Activated T-cell treated with anti-CD3 and anti-CD28 coated beads, Interleukin-2, amount 50 U/mL, for 72 hours (primary cell): ENCODE results near the gene FUZ. TPM values are rescaled to one million over a fixed set of nuclear protein-coding genes. Genes with fewer than 3 reads are reported as not detected.

Source experiments
- ATAC-seq, 2 donors: fragments of 150-1000 bp; cut with Tn5 transposase; replicated peaks in 1 of 2; 2 replicates each; pipeline ENCODE4 v1.10.0; 2021; ENCODE audit warnings: moderate library complexity in 2 of 2, mild to moderate bottlenecking in 1 of 2
- DNase-seq, 2 donors: peaks; one replicate each; pipeline ENCODE4 v3.0.0; 2021 to 2022; ENCODE audit warnings: mixed read lengths in 1 of 2
- H3K27ac Mint-ChIP-seq: one replicate; pipeline ENCODE4 v1.8.0; 2022; ENCODE audit warnings: mild to moderate bottlenecking, moderate library complexity, mixed read lengths
- H3K27me3 Mint-ChIP-seq: one replicate; pipeline ENCODE4 v1.8.0; 2022; ENCODE audit warnings: low read depth, mixed read lengths
- H3K36me3 Mint-ChIP-seq, 2 donors: one replicate each; pipeline ENCODE4 v1.8.0; 2022; ENCODE audit warnings: mixed read lengths in 2 of 2, mild to moderate bottlenecking in 1 of 2; ENCODE audit not compliant: insufficient read depth in 2 of 2
- H3K4me1 Mint-ChIP-seq: one replicate; pipeline ENCODE4 v1.8.0; 2022; ENCODE audit warnings: low read depth, mixed read lengths
- H3K4me3 Mint-ChIP-seq, 2 donors: one replicate each; pipeline ENCODE4 v1.8.0; 2022; ENCODE audit warnings: mild to moderate bottlenecking in 2 of 2, mixed read lengths in 2 of 2, moderate library complexity in 2 of 2
- H3K9me3 Mint-ChIP-seq, 2 donors: one replicate each; pipeline ENCODE4 v1.8.0; 2022; ENCODE audit warnings: mixed read lengths in 2 of 2
- total RNA-seq, 2 donors: library from RNA; stranded (reverse); gene quantifications; one replicate each; pipeline ENCODE4 v1.2.3, GENCODE V29; 2022

The FUZ gene
- total RNA-seq, 2 donors from 2014 or later = 24.7 to 37.3 TPM

DNA sequence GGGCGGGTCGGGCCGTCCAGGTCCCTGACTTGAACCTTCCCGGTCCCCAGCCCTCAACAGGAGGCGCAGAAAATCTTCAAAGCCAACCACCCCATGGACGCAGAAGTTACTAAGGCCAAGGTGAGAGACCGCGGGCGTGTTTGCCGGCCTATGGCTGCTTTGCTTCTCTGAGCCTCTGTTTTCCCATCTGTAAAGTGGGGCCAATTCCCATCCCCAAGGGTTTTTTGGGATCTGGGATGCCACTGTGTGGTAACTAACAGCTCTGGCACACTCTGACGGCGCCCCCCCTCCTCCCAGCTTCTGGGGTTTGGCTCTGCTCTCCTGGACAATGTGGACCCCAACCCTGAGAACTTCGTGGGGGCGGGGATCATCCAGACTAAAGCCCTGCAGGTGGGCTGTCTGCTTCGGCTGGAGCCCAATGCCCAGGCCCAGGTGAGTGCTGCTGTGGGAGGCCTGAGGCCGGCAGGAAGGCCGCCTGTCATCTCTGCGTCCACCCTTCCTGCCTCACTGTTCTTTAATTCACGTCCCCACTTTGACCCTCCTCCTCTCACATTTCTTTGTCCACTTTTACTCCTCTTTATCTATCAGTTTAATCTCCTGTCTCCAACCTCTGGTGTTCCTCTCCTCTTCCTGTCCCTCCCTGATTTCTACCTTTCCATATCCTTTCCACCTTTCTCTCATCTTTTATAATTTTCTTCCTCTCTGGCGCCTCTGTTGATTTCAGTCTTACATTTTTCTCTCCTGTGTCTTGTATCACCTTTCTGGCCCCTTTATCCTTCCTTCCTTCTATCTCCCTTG is 7.1 kb downstream of the FUZ start:
- H3K27me3 Mint-ChIP-seq = no peaks in the 10 kb centered on the region
- DNase-seq (no peak), ATAC-seq (no peak)
- H3K4me3 Mint-ChIP-seq = no peak overlapping the region
- H3K36me3 Mint-ChIP-seq = peaks cover 3 to 8% of the 10 kb centered on the region in 2 donors
- no peak overlapping the region for H3K27ac Mint-ChIP-seq
- H3K9me3 Mint-ChIP-seq = no peaks in the 10 kb centered on the region
- peaks cover 26% of the 10 kb centered on the region for H3K4me1 Mint-ChIP-seq

DNA sequence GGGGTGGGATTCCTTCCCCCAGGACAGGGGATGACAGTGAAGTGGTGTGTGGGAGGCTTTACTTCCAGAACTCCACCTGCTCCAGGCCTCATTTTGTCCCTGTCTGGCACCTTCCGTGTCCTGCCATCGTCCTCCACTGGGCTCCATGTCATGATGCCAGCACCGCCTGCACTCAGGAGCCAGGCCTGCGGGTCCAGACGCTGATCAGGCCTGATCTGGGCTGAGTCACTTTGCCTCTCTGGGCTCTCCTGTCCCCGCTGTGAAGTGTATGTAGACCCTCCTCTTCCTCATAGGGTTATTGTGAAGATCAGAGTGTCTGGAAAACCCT is 9.6 kb downstream of the FUZ start:
- ATAC-seq (no peak), DNase-seq (no peak)
- no peaks in the 10 kb centered on the region for H3K9me3 Mint-ChIP-seq
- H3K36me3 Mint-ChIP-seq = peaks cover 3 to 11% of the 10 kb centered on the region in 2 donors
- H3K27me3 Mint-ChIP-seq = no peaks in the 10 kb centered on the region
- H3K4me1 Mint-ChIP-seq = peaks cover 11% of the 10 kb centered on the region
- H3K4me3 Mint-ChIP-seq = no peak overlapping the region
- no peak overlapping the region for H3K27ac Mint-ChIP-seq

DNA sequence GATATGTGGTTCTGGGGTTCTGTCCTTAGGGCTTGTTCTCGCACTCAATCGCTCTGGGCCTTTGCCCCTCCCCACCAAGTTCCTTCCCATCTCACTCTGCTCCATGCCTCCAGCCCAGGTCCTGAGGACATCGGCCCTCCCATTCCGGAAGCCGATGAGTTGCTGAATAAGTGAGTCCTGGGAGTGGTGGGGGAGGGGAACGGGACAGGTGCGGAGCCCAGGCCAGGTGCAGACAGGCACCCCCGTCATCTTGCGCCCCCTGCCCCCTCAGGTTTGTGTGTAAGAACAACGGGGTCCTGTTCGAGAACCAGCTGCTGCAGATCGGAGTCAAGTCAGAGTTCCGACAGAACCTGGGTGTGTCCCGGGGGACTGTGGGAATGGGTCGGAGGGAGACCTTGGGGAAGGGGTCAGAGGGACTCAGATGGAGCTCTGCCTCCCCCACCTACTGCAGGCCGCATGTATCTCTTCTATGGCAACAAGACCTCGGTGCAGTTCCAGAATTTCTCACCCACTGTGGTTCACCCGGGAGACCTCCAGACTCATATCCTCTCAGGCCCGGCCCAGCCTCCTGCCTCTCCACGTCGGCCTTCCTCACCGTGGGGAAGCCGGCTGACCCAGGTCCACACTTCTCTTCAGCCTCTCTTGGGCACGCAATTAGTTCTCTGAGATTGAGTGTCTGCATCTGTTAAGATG is 10.1 kb downstream of the FUZ start:
- no peak overlapping the region for H3K4me3 Mint-ChIP-seq
- no peaks in the 10 kb centered on the region for H3K27me3 Mint-ChIP-seq
- no peaks in the 10 kb centered on the region for H3K9me3 Mint-ChIP-seq
- no peak for DNase-seq
- H3K36me3 Mint-ChIP-seq = peaks cover 3 to 9% of the 10 kb centered on the region in 2 donors
- ATAC-seq = no peak
- H3K4me1 Mint-ChIP-seq = peaks cover 6% of the 10 kb centered on the region
- no peak overlapping the region for H3K27ac Mint-ChIP-seq

DNA sequence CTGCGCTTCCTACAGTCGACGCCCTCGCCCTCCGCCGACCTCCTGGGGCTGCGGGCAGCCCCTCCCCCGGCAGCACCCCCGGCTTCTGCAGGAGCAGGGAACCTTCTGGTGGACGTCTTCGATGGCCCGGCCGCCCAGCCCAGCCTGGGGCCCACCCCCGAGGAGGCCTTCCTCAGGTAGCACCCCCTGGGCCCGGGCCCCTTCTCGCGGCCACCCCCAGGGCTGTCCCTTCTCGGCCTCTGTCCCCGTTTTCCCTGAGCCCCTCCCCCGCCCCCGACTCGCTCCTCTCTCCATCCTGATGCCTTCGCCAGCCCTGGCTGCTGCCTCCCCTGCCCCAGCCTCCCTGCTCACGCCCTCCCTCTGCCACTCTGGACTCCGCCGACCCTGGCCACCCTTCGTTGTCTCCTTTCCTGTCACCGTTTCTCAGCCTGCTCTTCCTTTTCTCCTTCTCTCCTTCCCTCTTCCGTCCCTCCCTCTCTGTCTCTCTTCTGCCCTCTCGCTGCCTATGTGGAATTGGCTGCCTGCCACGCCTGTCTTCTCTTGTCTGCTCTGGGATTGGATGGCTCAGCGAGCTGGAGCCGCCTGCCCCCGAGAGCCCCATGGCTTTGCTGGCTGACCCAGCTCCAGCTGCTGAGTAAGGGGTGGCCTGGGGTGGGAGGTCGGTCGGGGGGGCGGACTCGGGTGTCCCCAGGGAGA is 11.0 kb downstream of the FUZ start:
- H3K36me3 Mint-ChIP-seq = peaks cover 3 to 9% of the 10 kb centered on the region in 2 donors
- no peaks in the 10 kb centered on the region for H3K9me3 Mint-ChIP-seq
- H3K4me3 Mint-ChIP-seq = no peak overlapping the region
- H3K27me3 Mint-ChIP-seq = no peaks in the 10 kb centered on the region
- ATAC-seq = no peak
- no peak for DNase-seq
- no peak overlapping the region for H3K27ac Mint-ChIP-seq
- H3K4me1 Mint-ChIP-seq = peaks cover 6% of the 10 kb centered on the region

DNA sequence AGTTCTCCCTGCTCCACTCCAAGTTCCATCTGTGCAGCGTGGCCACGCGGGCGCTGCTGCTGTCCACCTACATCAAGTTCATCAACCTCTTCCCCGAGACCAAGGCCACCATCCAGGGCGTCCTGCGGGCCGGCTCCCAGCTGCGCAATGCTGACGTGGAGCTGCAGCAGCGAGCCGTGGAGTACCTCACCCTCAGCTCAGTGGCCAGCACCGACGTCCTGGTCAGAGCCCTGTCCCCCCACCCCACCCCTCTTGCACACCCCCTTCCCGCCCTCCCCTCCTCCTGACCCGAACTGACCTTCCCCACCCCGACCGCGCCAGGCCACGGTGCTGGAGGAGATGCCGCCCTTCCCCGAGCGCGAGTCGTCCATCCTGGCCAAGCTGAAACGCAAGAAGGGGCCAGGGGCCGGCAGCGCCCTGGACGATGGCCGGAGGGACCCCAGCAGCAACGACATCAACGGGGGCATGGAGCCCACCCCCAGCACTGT is 11.6 kb downstream of the FUZ start:
- H3K36me3 Mint-ChIP-seq = peaks cover 6 to 9% of the 10 kb centered on the region in 2 donors

DNA sequence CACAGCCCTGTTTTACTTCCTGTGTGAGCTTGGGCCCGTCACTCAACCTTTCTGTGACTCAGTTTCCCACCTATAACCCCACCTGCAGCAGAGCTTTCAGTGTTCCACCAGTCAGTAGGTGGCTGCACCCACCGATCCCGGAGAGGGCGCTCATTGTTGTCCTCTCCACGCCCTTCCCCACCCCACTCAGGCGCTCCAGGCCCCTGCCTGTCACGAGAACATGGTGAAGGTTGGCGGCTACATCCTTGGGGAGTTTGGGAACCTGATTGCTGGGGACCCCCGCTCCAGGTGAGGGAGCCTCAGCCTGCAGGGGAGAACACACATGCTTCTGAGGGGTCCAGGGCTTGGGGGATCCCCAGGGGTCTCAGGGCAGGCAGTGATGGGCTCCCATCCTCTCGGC is 12.3 kb downstream of the FUZ start:
- no peaks in the 10 kb centered on the region for H3K27me3 Mint-ChIP-seq
- no peak overlapping the region for H3K4me3 Mint-ChIP-seq
- ATAC-seq (no peak), DNase-seq (no peak)
- no peaks in the 10 kb centered on the region for H3K4me1 Mint-ChIP-seq
- H3K36me3 Mint-ChIP-seq = peaks cover 3 to 7% of the 10 kb centered on the region in 2 donors
- no peaks in the 10 kb centered on the region for H3K9me3 Mint-ChIP-seq
- no peak overlapping the region for H3K27ac Mint-ChIP-seq

More for the DNA sequence above, 11.6 kb downstream of the FUZ start:
- H3K9me3 Mint-ChIP-seq = no peaks in the 10 kb centered on the region
- no peaks in the 10 kb centered on the region for H3K27me3 Mint-ChIP-seq
- no peak overlapping the region for H3K27ac Mint-ChIP-seq
- H3K4me3 Mint-ChIP-seq = no peak overlapping the region
- H3K4me1 Mint-ChIP-seq = peaks cover 4% of the 10 kb centered on the region
- ATAC-seq (no peak), DNase-seq (no peak)

DNA sequence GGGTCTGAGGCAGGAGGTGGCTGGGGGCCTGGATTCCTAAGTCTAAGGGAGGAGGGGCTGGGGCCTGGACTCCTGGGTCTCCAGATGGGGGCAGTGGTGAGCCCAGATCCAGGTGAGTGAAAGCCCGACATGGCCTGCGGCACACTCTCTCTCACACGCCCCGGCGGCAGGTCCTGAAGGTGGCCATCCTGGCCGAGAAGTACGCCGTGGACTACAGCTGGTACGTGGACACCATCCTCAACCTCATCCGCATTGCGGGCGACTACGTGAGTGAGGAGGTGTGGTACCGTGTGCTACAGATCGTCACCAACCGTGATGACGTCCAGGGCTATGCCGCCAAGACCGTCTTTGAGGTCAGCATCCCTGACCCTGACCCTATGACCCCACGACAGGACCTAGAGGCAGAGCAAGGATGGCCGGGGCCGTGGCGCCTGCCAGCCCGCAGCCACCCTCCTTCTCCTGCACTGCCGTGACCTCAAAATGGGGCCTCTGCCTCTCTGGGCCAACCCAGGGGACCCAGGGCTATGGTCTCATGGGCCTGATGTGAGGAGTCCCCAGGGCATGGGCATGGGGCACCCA is 13.2 kb downstream of the FUZ start:
- H3K4me1 Mint-ChIP-seq = no peaks in the 10 kb centered on the region
- DNase-seq (no peak), ATAC-seq (no peak)
- peaks cover 3 to 7% of the 10 kb centered on the region in 2 donors for H3K36me3 Mint-ChIP-seq
- no peak overlapping the region for H3K27ac Mint-ChIP-seq
- H3K9me3 Mint-ChIP-seq = no peaks in the 10 kb centered on the region
- H3K4me3 Mint-ChIP-seq = no peak overlapping the region
- no peaks in the 10 kb centered on the region for H3K27me3 Mint-ChIP-seq

DNA sequence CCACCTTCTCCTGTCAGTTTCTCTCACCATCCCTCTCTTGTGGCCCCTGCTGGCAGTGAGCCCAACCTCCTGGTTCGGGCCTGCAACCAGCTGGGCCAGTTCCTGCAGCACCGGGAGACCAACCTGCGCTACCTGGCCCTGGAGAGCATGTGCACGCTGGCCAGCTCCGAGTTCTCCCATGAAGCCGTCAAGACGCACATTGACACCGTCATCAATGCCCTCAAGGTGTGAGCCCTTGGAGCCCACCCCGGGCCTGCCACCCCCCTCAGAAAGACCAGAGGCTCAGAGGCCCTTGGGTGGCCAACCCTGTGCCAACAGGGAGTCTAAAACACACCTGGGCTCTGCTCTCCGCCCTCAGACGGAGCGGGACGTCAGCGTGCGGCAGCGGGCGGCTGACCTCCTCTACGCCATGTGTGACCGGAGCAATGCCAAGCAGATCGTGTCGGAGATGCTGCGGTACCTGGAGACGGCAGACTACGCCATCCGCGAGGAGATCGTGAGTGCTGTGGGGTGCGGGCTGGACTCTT is 13.8 kb downstream of the FUZ start:
- Mint-ChIP-seq H3K4me3 (no peak overlapping the region), H3K4me1 (no peaks in the 10 kb centered on the region), H3K27ac (no peak overlapping the region), H3K36me3 (peaks cover 3 to 5% of the 10 kb centered on the region in 2 donors), H3K27me3 (no peaks in the 10 kb centered on the region), H3K9me3 (no peaks in the 10 kb centered on the region)
- ATAC-seq = no peak
- DNase-seq = no peak

DNA sequence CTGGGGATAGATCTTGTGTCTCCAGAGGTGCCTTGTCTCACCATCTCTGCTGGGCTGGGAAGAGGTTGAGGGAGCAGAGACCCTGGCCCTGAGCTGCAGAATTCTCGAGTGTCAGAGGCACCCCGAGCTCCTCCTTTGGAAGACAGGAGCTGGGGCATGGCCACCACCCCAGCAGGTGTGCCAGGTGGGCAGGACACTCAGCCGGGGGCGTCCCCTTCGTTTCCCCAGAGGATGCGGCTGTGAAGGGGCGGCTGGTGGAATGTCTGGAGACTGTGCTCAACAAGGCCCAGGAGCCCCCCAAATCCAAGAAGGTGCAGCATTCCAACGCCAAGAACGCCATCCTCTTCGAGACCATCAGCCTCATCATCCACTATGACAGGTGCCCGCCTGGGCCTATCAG is 14.5 kb downstream of the FUZ start:
- peaks cover under 1% of the 10 kb centered on the region for H3K4me1 Mint-ChIP-seq
- H3K27ac Mint-ChIP-seq = no peak overlapping the region
- no peaks in the 10 kb centered on the region for H3K9me3 Mint-ChIP-seq
- DNase-seq (no peak), ATAC-seq (no peak)
- no peak overlapping the region for H3K4me3 Mint-ChIP-seq
- peaks cover 3 to 4% of the 10 kb centered on the region in 2 donors for H3K36me3 Mint-ChIP-seq
- H3K27me3 Mint-ChIP-seq = no peaks in the 10 kb centered on the region

DNA sequence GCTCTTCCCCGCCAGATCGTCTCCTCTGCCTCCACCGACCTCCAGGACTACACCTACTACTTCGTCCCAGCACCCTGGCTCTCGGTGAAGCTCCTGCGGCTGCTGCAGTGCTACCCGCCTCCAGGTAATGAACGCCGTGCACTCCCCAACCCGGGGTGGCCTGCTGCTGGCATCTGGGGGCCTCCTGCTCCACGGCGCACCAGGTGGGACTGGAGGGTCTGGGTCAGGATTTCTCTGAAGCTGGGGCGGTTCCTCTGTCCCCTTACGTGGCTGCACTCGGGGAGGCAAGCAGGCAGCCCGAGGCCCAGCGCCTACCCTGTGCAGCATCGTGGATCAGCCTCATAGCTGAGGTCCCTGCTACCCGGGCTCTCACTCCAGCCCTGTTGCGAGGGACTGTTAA is 17.5 kb downstream of the FUZ start:
- Mint-ChIP-seq H3K27me3 (no peaks in the 10 kb centered on the region), H3K36me3 (peaks cover 3% of the 10 kb centered on the region in 2 donors), H3K27ac (no peak overlapping the region), H3K9me3 (no peaks in the 10 kb centered on the region), H3K4me1 (peaks cover 6% of the 10 kb centered on the region), H3K4me3 (no peak overlapping the region)
- ATAC-seq (no peak), DNase-seq (no peak)

DNA sequence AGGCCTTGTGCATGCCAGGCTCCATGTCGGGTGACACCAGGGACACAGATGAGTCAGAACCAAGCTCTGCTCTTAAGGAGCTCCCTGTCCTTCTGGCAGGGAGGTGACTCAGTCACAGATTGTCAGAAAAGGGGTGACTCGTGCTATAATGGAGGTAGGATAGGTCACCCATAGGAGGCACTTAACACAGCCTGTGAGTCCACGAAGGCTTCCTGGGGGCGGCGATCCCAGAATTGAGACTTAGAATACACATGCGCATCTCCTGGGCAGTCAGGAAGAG is 19.6 kb downstream of the FUZ start:
- ATAC-seq (peak; percentile 89 to 94), DNase-seq (peak in 1 of 2 donors; percentile 36)
- no peak overlapping the region for H3K27ac Mint-ChIP-seq
- no peaks in the 10 kb centered on the region for H3K27me3 Mint-ChIP-seq
- no peak overlapping the region for H3K4me3 Mint-ChIP-seq
- no peaks in the 10 kb centered on the region for H3K9me3 Mint-ChIP-seq
- H3K36me3 Mint-ChIP-seq = peaks cover 0 to 5% of the 10 kb centered on the region in 2 donors
- H3K4me1 Mint-ChIP-seq = peaks cover 6% of the 10 kb centered on the region

DNA sequence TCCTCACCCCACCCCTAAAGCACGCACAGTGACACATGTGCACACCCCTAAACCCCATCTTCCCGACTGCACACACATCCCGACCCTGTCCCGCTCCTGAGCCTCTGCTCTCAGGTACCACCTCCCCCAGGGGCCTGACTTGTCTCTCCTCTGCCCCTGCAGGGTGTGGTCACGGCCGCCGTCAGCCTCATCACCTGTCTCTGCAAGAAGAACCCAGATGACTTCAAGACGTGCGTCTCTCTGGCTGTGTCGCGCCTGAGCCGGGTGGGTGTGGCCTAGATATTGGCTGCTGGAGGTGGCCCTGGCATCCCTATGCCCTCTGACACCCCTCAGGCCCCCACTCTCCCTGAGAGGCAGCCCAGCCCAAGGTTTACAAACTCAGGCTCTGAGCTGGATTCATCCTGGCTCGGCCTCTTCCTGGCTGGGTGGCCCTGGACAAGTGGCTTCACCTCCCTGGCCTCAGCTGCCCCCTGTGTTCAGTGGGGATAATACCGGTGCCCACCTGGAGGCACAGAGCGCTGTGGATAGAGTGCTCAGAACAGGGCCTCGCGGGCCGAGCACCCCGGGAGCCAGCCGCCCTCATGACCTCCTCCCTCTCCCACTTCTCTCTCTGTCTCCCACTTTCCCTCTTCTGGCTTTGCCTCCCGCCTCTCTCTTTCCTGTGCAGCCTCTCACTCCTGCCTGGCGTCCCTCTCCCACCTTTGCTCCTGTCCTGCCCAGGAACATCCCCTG is 20.1 kb downstream of the FUZ start:
- Mint-ChIP-seq H3K9me3 (no peaks in the 10 kb centered on the region), H3K4me1 (peaks cover 6% of the 10 kb centered on the region), H3K36me3 (peaks cover 3 to 5% of the 10 kb centered on the region in 2 donors), H3K27ac (no peak overlapping the region), H3K4me3 (no peak overlapping the region), H3K27me3 (no peaks in the 10 kb centered on the region)
- no peak for DNase-seq
- no peak for ATAC-seq
